KMS-11 (cell line): ENCODE data around the gene PRPF39.
"Not testable (repeated sequence)": the region's sequence is repeated elsewhere in the genome, so short reads cannot be mapped to it uniquely, and the experiment has no call there.

ENCODE experiments used
- H2AFZ ChIP-seq: fragments of 200-600 bp; sonication (generic); 2 replicates; pipeline ENCODE4 v1.6.1; 2016; ENCODE audit warnings: antibody characterized with exemption, mixed run types, low read depth
- H3K27ac ChIP-seq: fragments of 200-600 bp; sonication (generic); 2 replicates; pipeline ENCODE4 v1.6.1; 2016; ENCODE audit warnings: mild to moderate bottlenecking, mixed run types
- H3K27me3 ChIP-seq: fragments of 200-600 bp; sonication (generic); 2 replicates; pipeline ENCODE4 v1.6.1; 2017; ENCODE audit warnings: mild to moderate bottlenecking, low read depth, mixed run types, moderate library complexity; ENCODE audit not compliant: insufficient read depth
- H3K36me3 ChIP-seq: fragments of 200-600 bp; sonication (generic); 2 replicates; pipeline ENCODE4 v1.6.1; 2017; ENCODE audit warnings: mild to moderate bottlenecking, mixed run types; ENCODE audit not compliant: insufficient read depth
- H3K4me1 ChIP-seq: fragments of 200-600 bp; sonication (generic); 2 replicates; pipeline ENCODE4 v1.6.1; 2016; ENCODE audit warnings: mild to moderate bottlenecking, low read depth, mixed run types; ENCODE audit not compliant: poor library complexity, severe bottlenecking
- H3K4me2 ChIP-seq: fragments of 200-600 bp; sonication (generic); 2 replicates; pipeline ENCODE4 v1.7.0; 2016; ENCODE audit warnings: mild to moderate bottlenecking, mixed run types
- H3K4me3 ChIP-seq: fragments of 200-600 bp; sonication (generic); IDR thresholded peaks from 2 replicates; pipeline ENCODE4 v1.6.1; 2017; ENCODE audit warnings: low read depth, low read length, mixed read lengths; ENCODE audit not compliant: insufficient read depth
- H3K79me2 ChIP-seq: fragments of 200-600 bp; sonication (generic); 2 replicates; pipeline ENCODE4 v1.6.1; 2016; ENCODE audit warnings: low read depth, mixed run types; ENCODE audit not compliant: insufficient read depth
- H3K9ac ChIP-seq: fragments of 200-600 bp; sonication (generic); 2 replicates; pipeline ENCODE4 v1.6.1; 2016; ENCODE audit warnings: mild to moderate bottlenecking, mixed run types
- H4K20me1 ChIP-seq: fragments of 200-600 bp; sonication (generic); 2 replicates; pipeline ENCODE4 v1.6.1; 2016; ENCODE audit warnings: mild to moderate bottlenecking, mixed run types; ENCODE audit not compliant: insufficient read depth
- TF ChIP-seq, protein P1 (sequence below): fragments of 200-600 bp; sonication (generic); conservative IDR thresholded peaks from 2 replicates; pipeline ENCODE4 v1.6.1; 2017; ENCODE audit warnings: low read depth, mild to moderate bottlenecking, antibody characterized with exemption, low read length, moderate library complexity, mixed read lengths

PRPF39 gene

DNA sequence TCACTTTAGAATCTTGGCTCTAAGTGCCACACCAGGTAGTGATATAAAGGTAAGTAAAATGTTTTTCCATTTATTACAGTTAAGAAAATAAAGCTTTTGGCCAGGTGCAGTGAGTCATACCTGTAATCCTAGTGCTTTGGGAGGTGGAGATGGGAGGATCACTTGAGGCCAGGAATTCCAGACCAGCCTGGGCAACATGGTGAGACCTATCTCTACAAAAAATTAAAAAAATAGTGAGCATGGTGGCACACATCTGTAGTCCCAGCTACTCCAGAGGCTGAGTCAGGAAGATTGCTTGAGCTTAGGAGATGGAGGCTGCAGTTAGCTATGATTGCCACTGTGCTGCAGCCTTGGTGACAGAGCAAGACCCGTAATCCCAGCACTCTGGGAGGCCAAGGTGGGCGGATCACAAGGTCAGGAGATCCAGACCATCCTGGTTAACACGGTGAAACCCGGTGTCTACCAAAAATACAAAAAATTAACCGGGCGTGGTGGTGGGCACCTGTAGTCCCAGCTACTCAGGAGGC is 56.8 kb downstream of the PRPF39 start:
- Histone ChIP-seq H3K27ac (no peak overlapping the region), H3K36me3 (no peaks in the 10 kb centered on the region), H3K4me2 (no peak overlapping the region), H3K4me3 (no peak overlapping the region), H3K4me1 (peaks cover 21% of the 10 kb centered on the region), H4K20me1 (no peaks in the 10 kb centered on the region), H3K9ac (no peak overlapping the region), H3K27me3 (no peaks in the 10 kb centered on the region), H3K79me2 (peaks cover 49% of the 10 kb centered on the region), H2AFZ (no peak overlapping the region)
- TF ChIP-seq, protein P1, sequence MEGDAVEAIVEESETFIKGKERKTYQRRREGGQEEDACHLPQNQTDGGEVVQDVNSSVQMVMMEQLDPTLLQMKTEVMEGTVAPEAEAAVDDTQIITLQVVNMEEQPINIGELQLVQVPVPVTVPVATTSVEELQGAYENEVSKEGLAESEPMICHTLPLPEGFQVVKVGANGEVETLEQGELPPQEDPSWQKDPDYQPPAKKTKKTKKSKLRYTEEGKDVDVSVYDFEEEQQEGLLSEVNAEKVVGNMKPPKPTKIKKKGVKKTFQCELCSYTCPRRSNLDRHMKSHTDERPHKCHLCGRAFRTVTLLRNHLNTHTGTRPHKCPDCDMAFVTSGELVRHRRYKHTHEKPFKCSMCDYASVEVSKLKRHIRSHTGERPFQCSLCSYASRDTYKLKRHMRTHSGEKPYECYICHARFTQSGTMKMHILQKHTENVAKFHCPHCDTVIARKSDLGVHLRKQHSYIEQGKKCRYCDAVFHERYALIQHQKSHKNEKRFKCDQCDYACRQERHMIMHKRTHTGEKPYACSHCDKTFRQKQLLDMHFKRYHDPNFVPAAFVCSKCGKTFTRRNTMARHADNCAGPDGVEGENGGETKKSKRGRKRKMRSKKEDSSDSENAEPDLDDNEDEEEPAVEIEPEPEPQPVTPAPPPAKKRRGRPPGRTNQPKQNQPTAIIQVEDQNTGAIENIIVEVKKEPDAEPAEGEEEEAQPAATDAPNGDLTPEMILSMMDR, result no peak

- H3K9ac ChIP-seq, H3K27me3 ChIP-seq, H3K4me3 ChIP-seq, H3K27ac ChIP-seq, H2AFZ ChIP-seq, H4K20me1 ChIP-seq, H3K36me3 ChIP-seq, H3K4me2 ChIP-seq: not testable (repeated sequence)
- Histone ChIP-seq H3K4me1 (peaks cover 21% of the 10 kb centered on the region), H3K79me2 (peaks cover 36% of the 10 kb centered on the region)
These were observed 58.2 kb downstream of the PRPF39 start for GRCh38 chr14:45142083-45142482.

GRCh38 chr14:45144658-45145057 is 60.7 kb downstream of the PRPF39 start:
- Histone ChIP-seq H3K27me3 (no peaks in the 10 kb centered on the region), H3K4me3 (no peak overlapping the region), H3K9ac (no peak overlapping the region), H3K4me2 (no peak overlapping the region), H3K4me1 (no peaks in the 10 kb centered on the region), H3K36me3 (no peaks in the 10 kb centered on the region), H3K27ac (no peak overlapping the region), H3K79me2 (peaks cover 10% of the 10 kb centered on the region; the same call in 1 of the 2 replicates), H4K20me1 (no peaks in the 10 kb centered on the region), H2AFZ (no peak overlapping the region)
- TF ChIP-seq, protein P1, result no peak

- TF ChIP-seq, protein P1, result no peak
- no peak overlapping the region for H3K4me3 ChIP-seq
- no peak overlapping the region for H3K27ac ChIP-seq
- H3K9ac ChIP-seq, result no peak overlapping the region
- no peak overlapping the region for H2AFZ ChIP-seq
- H3K79me2 ChIP-seq, result peaks cover 7% of the 10 kb centered on the region; the same call in 1 of the 2 replicates
- H3K4me2 ChIP-seq, result no peak overlapping the region
- no peaks in the 10 kb centered on the region for H3K36me3 ChIP-seq
- H4K20me1 ChIP-seq, result no peaks in the 10 kb centered on the region
- no peaks in the 10 kb centered on the region for H3K4me1 ChIP-seq
- H3K27me3 ChIP-seq, result no peaks in the 10 kb centered on the region
These were observed 61.3 kb downstream of the PRPF39 start for GRCh38 chr14:45145214-45145613.

GRCh38 chr14:45149602-45150001 is 65.7 kb downstream of the PRPF39 start:
- H3K4me2 ChIP-seq, result no peak overlapping the region

More at GRCh38 chr14:45149602-45150001, 65.7 kb downstream of the PRPF39 start:
- H3K27ac ChIP-seq, result no peak overlapping the region
- no peak overlapping the region for H3K4me3 ChIP-seq
- H3K36me3 ChIP-seq, result no peaks in the 10 kb centered on the region
- no peak overlapping the region for H2AFZ ChIP-seq
- no peaks in the 10 kb centered on the region for H3K27me3 ChIP-seq
- H3K9ac ChIP-seq, result no peak overlapping the region
- H4K20me1 ChIP-seq, result no peaks in the 10 kb centered on the region
- H3K79me2 ChIP-seq, result no peaks in the 10 kb centered on the region
- H3K4me1 ChIP-seq, result no peaks in the 10 kb centered on the region
- TF ChIP-seq, protein P1, result no peak
